ENCODE results near the gene ROBO1.

GRCh38 chr3:78985981-78986380 is 781.8 kb downstream of the ROBO1 start:
- no peak for TF ChIP-seq CTCF (IDR thresholded peaks at IDR 0.05)
- no peak for TF ChIP-seq POLR2A (IDR thresholded peaks at IDR 0.05)

All from thyroid gland (tissue), 4 donors.